Activated T-cell treated with anti-CD3 and anti-CD28 coated beads for 4 hours (primary cell): ENCODE measurements around the gene ZDHHC9.

ENCODE experiments used
- DNase-seq: peaks from one replicate; pipeline ENCODE4 v3.0.0-alpha.2; 2020

ZDHHC9 gene

DNA sequence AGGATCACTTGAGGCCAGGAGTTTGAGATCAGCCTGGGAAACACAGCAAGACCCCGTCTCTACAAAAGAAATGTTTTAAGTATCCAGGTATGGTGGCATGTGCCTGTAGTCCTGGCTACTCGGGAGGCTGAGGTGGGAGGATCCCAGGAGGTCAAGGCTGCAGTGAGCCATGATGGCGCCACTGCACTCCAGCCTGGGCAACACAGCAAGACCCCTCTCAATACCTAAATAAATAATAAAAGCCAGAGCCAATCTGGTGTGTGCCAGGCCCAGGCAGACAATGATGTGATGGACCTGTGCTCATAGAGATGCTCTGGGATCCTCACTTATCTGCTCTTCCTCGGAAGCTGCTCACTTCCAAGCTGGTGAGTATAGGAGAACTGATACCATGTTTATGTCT, 82.1 kb downstream of the ZDHHC9 start:
- no peak for DNase-seq

DNA sequence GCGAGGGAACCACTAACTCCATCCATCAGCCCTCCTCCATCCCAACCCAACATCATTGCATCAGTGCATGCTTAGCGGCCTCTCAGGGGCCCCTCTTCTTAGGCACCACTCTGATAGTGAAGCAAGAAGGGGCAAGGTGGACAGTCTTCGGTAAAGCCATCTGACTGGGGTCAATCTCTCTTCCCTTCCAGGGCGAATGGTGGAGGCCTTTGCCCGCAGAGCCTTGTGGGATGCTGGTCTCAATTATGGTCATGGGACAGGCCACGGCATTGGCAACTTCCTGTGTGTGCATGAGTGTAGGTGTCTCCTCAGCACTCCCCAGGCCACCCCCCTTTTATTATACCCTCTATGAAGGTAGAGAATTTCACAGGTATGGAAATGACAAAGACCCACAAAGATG, 82.7 kb downstream of the ZDHHC9 start:
- DNase-seq, result no peak

DNA sequence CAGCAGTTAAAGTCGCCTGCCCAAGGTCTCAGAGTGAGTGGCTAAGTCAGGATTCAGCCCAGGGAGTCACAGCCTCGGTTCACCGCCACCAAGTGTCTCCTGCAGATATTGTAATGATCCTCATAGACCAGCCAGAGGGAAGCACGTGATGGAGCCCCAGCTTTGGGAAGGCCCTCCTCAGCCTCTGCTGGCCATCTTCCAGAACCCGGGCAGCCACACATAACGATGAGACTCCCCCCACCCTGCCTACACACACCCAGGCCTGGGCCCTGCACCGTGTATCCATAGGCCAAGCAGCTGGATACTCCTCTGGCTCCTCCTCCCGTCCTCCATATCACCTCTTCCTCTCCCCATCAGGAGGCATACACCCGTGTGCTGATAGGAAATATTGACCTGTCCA, 83.5 kb downstream of the ZDHHC9 start:
- DNase-seq, result no peak

DNA sequence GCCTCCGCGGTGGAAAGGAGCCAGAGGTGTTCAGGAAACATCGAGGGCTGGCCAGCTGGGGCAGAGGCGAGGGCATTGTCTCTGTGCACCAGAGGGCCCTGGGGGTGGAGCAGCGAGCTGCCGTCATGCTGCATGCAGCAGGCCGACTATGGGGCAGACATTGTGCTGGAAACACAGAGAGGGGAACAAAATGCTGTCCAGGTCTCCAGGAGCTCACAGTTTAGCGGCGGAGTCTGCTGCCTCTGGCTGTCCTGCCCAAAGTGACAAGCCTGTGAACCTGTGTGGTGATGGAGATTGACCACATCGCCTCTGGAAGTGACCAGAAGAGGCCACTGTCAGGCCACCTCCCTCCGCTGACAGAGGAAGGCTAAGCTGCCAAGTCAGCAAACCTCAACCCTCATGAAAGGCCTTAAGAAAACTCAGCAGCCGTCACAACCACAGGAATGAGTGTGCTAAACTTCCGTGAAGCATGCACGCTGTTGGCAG, 84.1 kb downstream of the ZDHHC9 start:
- no peak for DNase-seq

DNA sequence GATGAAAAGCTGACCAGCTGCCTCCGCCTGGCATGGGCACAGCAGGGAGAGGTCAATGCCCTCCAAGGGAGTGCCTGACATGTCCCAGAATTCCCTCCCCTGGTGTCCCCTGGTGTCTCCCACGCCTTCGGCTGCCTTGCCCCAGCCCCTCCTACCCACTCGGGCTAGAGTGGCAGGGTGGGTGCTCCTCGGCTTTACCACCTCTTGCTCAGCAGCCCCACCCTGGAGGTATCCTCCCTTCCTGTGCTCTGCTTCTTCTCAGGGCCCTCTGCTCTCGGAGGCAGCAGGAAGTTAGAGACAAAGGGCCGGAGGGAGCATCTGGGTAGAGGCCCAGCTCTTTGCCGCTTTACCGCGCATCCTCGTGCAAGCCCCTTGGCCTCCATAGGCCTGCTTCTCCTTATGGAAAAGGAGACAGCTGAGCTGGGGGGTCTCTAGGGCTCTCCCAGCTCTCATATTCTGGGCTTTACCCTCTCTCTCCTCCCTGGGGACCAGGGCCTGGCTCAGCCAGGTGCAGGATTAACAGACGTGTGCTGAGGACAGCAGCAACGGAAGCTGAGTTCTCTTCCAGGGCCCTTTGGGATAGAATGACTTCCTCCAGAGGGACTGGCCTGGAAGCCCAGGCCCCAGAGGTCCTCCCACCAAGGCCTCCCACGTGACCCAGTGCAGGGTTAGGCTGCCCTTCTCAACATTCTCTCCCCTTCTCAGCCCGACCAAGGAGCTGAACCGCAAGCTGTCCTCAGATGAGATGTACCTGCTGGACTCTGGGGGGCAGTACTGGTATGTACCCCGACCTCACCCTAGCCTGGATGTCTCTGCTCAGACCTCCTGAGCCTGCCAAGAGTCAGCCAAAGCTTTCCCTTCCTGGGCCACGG, 87.7 kb downstream of the ZDHHC9 start:
- no peak for DNase-seq

DNA sequence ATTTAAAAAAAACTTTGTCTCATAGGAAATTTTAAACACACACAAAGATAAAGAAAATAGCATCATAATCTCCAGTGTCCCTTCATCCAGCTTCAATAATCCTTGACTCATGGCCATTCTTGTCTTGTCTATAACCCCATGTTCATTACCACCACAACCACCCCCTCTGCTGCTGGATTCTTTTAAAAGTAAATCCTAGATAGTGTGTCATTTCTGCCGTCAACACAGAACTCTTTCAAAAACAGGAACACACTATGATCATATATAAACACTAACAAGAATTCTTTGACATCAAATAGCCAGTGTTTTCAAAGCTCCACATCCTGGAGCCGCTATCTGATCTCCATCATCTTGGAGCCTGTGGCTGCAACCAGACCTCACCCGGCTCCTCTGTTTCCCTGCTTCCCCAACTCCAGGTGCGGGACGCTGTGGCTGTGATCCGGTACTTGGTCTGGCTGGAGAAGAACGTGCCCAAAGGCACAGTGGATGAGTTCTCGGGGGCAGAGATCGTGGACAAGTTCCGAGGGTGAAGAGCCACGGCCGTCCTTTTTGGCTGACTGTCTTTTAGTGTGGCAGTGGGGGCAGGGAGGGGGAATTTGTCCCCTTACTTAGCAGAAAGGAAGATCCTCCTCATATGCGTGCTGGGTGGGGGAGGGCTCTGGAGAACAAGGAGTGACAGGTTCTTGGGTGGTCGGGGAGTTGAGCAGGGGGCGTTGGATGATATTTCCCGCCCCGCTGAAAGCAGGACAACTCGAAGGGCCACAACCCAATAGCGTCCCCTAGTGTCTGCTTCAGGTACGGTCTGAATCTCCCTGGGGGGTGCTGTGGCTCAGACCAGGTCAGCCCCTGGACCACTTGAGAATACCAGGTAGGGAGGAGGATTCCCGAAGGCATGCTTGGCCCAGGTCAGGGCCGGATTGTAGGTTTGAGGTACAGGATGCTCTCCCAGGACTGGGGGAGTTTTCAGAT, 89.3 kb downstream of the ZDHHC9 start:
- no peak for DNase-seq
